ENCODE data around the gene TPST1. TPM values are rescaled to one million over a fixed set of nuclear protein-coding genes. Genes with fewer than 3 reads are reported as not detected.
"Not testable (repeated sequence)": the region's sequence is repeated elsewhere in the genome, so short reads cannot be mapped to it uniquely, and the experiment has no call there.

Gene TPST1
- total RNA-seq, 1 experiment from 2014 or later: 32.8 TPM

DNA sequence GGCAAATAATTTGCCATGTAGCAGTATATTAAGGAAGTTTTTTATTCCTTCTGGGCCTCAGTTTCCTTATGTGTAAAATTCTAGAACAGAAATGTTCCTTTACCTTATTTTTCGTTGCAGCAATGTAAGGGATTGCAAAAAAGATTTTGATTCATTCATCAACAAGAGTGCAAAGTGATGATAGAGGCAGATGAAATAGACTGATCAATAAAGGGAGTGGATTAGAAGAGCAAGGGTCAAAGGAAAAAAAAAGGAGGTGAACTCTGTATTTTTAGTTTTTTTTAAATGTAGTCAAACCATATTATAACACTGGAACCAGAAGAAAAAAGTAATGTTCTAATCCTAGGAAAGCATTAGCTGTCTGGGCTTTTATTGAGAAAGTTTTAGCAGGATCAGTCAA, 14.7 kb downstream of the TPST1 start:
- no peak for DNase-seq
- Histone ChIP-seq H3K36me3 (ENCODE audit: control insufficient read depth, insufficient read depth, low read length) (no peaks in the 10 kb centered on the region), H3K4me3 (ENCODE audit: low read depth, low read length) (no peak overlapping the region), H3K4me1 (0 out of 2 replicates have a peak, but pooled peaks cover 3% of the 10 kb centered on the region), H3K27me3 (replicated peaks; ENCODE audit: control insufficient read depth, insufficient read depth, low read length) (no peaks in the 10 kb centered on the region), H3K9me3 (no peaks in the 10 kb centered on the region)
- H3K27me3 Mint-ChIP-seq (ENCODE audit: insufficient read depth, unreplicated experiment): no peaks in the 10 kb centered on the region
- TF ChIP-seq, protein P1, sequence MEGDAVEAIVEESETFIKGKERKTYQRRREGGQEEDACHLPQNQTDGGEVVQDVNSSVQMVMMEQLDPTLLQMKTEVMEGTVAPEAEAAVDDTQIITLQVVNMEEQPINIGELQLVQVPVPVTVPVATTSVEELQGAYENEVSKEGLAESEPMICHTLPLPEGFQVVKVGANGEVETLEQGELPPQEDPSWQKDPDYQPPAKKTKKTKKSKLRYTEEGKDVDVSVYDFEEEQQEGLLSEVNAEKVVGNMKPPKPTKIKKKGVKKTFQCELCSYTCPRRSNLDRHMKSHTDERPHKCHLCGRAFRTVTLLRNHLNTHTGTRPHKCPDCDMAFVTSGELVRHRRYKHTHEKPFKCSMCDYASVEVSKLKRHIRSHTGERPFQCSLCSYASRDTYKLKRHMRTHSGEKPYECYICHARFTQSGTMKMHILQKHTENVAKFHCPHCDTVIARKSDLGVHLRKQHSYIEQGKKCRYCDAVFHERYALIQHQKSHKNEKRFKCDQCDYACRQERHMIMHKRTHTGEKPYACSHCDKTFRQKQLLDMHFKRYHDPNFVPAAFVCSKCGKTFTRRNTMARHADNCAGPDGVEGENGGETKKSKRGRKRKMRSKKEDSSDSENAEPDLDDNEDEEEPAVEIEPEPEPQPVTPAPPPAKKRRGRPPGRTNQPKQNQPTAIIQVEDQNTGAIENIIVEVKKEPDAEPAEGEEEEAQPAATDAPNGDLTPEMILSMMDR (IDR thresholded peaks at IDR 0.05; ENCODE audit: insufficient read depth in 1 of 2, low read depth in 1 of 2, low read length in 1 of 2, severe bottlenecking in 1 of 2, unreplicated experiment in 1 of 2): no peak
- no peak overlapping the region for H3K27ac Mint-ChIP-seq (ENCODE audit: unreplicated experiment)
- H3K9me3 Mint-ChIP-seq (ENCODE audit: unreplicated experiment): no peaks in the 10 kb centered on the region
- H3K4me1 Mint-ChIP-seq (ENCODE audit: low read depth, unreplicated experiment): peaks cover 13% of the 10 kb centered on the region
- ChIA-PET CTCF (interaction anchor here (0.9 kb wide), 1 partner anchor 194 kb away, joined by 3 read pairs; no protein-coding TSS in a partner anchor), POLR2A (no interaction called here)
- no TSS peak for BruUV-seq (replicated peaks)
- H3K36me3 Mint-ChIP-seq (ENCODE audit: insufficient read depth, unreplicated experiment): peaks cover 12% of the 10 kb centered on the region
- no peak overlapping the region for H3K4me3 Mint-ChIP-seq (ENCODE audit: unreplicated experiment)
- intact Hi-C loops (cut with micrococcal nuclease; ENCODE audit: unreplicated experiment): no loop called here

DNA sequence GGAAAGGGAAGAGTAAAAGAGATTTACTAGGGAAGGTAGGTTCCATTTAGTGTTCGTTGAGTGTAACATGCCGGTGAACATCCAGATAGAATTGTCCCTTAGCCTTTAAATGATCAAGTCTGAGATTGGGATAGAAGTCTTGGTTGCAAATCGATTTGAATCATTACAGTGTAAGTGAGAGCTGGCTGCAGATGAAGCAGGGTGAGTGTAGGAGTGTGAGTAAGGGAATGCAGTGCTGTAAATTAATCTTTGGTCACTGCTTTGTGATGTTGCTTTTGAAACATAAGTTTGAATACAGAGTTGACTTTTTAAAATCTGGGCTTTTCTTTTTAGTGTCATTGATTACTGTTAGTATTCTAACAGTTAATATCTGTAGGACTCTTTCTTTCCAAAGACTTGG, 16.3 kb downstream of the TPST1 start:
- intact Hi-C loops (cut with micrococcal nuclease; ENCODE audit: unreplicated experiment): no loop called here
- TF ChIP-seq, protein P1 (IDR thresholded peaks at IDR 0.05; ENCODE audit: insufficient read depth in 1 of 2, low read depth in 1 of 2, low read length in 1 of 2, severe bottlenecking in 1 of 2, unreplicated experiment in 1 of 2): no peak
- Histone ChIP-seq H3K27me3 (replicated peaks; ENCODE audit: control insufficient read depth, insufficient read depth, low read length) (no peaks in the 10 kb centered on the region), H3K4me1 (0 out of 2 replicates have a peak, but pooled peaks cover 3% of the 10 kb centered on the region), H3K9me3 (no peaks in the 10 kb centered on the region), H3K36me3 (ENCODE audit: control insufficient read depth, insufficient read depth, low read length) (no peaks in the 10 kb centered on the region), H3K4me3 (ENCODE audit: low read depth, low read length) (no peak overlapping the region)
- no peaks in the 10 kb centered on the region for H3K27me3 Mint-ChIP-seq (ENCODE audit: insufficient read depth, unreplicated experiment)
- ChIA-PET POLR2A (interaction anchor here (0.5 kb wide), 1 partner anchor 146 kb away, joined by 4 read pairs; the partner anchor contains the start of gene ASL), CTCF (no interaction called here)
- no peak overlapping the region for H3K4me3 Mint-ChIP-seq (ENCODE audit: unreplicated experiment)
- H3K4me1 Mint-ChIP-seq (ENCODE audit: low read depth, unreplicated experiment): peaks cover 13% of the 10 kb centered on the region
- H3K36me3 Mint-ChIP-seq (ENCODE audit: insufficient read depth, unreplicated experiment): peaks cover 1% of the 10 kb centered on the region
- DNase-seq: no peak
- no peaks in the 10 kb centered on the region for H3K9me3 Mint-ChIP-seq (ENCODE audit: unreplicated experiment)
- no peak overlapping the region for H3K27ac Mint-ChIP-seq (ENCODE audit: unreplicated experiment)
- no TSS peak for BruUV-seq (replicated peaks)

DNA sequence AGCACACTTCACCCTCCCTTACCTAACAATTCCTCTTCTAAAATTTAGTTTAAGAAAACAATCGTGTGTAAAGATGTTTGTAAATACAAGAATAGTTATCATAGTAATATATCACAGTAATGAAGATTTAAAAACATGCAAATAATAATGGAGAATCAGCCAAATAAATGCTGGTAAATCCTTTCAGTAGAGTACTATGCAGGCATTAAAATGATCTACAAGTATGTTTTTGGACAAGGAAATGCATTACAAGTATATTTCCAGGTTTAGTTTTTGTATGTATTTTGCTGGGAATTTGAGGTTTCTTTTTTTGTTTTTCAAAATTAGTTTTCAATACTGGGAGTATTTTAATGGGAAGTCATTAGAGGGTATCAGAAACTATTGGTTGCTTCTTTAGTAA, 22.7 kb downstream of the TPST1 start:
- BruUV-seq (replicated peaks): no TSS peak
- Histone ChIP-seq H3K36me3 (ENCODE audit: control insufficient read depth, insufficient read depth, low read length) (no peaks in the 10 kb centered on the region), H3K27me3 (replicated peaks; ENCODE audit: control insufficient read depth, insufficient read depth, low read length) (no peaks in the 10 kb centered on the region), H3K9me3 (peaks cover 3% of the 10 kb centered on the region; the same call in 1 of the 2 replicates), H3K4me1 (no peaks in the 10 kb centered on the region), H3K4me3 (ENCODE audit: low read depth, low read length) (no peak overlapping the region)
- ChIA-PET CTCF (no interaction called here), POLR2A (interaction anchor here (0.6 kb wide), 1 partner anchor 11 kb away, joined by 6 read pairs; no protein-coding TSS in a partner anchor)
- H3K27ac Mint-ChIP-seq (ENCODE audit: unreplicated experiment): no peak overlapping the region
- TF ChIP-seq, protein P1 (IDR thresholded peaks at IDR 0.05; ENCODE audit: insufficient read depth in 1 of 2, low read depth in 1 of 2, low read length in 1 of 2, severe bottlenecking in 1 of 2, unreplicated experiment in 1 of 2): no peak
- no peak overlapping the region for H3K4me3 Mint-ChIP-seq (ENCODE audit: unreplicated experiment)
- DNase-seq: no peak
- H3K36me3 Mint-ChIP-seq (ENCODE audit: insufficient read depth, unreplicated experiment): peaks cover 18% of the 10 kb centered on the region
- peaks cover under 1% of the 10 kb centered on the region for H3K4me1 Mint-ChIP-seq (ENCODE audit: low read depth, unreplicated experiment)
- H3K9me3 Mint-ChIP-seq (ENCODE audit: unreplicated experiment): no peaks in the 10 kb centered on the region
- H3K27me3 Mint-ChIP-seq (ENCODE audit: insufficient read depth, unreplicated experiment): no peaks in the 10 kb centered on the region
- intact Hi-C loops (cut with micrococcal nuclease; ENCODE audit: unreplicated experiment): no loop called here

DNA sequence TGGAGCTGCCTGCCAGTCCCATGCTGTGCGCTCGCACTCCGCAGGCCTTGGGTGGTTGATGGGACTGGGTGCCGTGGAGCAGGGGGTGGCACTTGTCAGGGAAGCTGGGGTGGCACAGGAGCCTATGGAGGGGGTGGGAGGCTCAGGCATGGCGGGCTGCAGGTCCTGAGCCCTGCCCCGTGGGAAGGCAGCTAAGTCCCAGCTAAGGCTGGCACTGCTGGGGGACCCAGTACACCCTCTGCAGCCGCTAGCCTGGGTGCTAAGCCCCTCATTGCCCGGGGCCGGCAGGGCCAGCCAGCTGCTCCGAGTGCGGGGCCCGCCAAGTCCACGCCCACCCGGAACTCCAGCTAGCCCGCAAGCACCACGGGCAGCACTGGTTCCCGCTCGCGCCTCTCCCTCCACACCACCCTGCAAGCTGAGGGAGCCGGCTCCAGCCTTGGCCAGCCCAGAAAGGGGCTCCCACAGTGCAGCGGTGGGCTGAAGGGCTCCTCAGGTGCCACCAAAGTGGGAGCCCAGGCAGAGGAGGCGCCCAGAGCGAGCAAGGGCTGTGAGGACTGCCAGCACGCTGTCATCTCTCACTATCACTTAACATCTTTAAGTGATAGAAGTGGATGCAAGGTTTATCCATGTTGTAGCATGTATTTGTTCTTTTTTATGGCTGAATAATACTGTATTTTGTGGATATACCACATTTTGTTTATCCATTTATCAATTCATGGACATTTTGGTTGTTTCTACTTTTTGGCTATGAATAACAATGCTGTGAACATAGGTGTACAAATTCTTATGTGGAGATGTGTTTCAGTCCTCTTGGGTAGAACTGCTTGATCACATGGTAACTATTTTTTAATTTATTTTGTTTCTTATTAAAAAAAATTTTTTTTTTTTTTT, 26.4 kb downstream of the TPST1 start:
- BruUV-seq (replicated peaks); CTCF ChIA-PET; intact Hi-C loops (cut with micrococcal nuclease; ENCODE audit: unreplicated experiment); H3K36me3 ChIP-seq (ENCODE audit: control insufficient read depth, insufficient read depth, low read length); H3K4me3 Mint-ChIP-seq (ENCODE audit: unreplicated experiment); H3K27ac Mint-ChIP-seq (ENCODE audit: unreplicated experiment); DNase-seq; H3K9me3 ChIP-seq; H3K27me3 Mint-ChIP-seq (ENCODE audit: insufficient read depth, unreplicated experiment); H3K27me3 ChIP-seq (replicated peaks; ENCODE audit: control insufficient read depth, insufficient read depth, low read length); H3K4me3 ChIP-seq (ENCODE audit: low read depth, low read length); POLR2A ChIA-PET: not testable (repeated sequence)
- Mint-ChIP-seq H3K4me1 (ENCODE audit: low read depth, unreplicated experiment) (peaks cover 14% of the 10 kb centered on the region), H3K9me3 (ENCODE audit: unreplicated experiment) (peaks cover 19% of the 10 kb centered on the region), H3K36me3 (ENCODE audit: insufficient read depth, unreplicated experiment) (peaks cover 35% of the 10 kb centered on the region)
- peaks cover 21% of the 10 kb centered on the region for H3K4me1 ChIP-seq
